GM12874 (cell line): ENCODE measurements around the gene SYNJ2.

ENCODE experiments used
- CTCF ChIP-seq: IDR thresholded peaks from 2 replicates; pipeline ENCODE4 v1.5.1; 2011; ENCODE audit warnings: low read depth, mild to moderate bottlenecking, control low read depth, low read length, moderate library complexity; ENCODE audit not compliant: insufficient read depth

SYNJ2 gene

DNA sequence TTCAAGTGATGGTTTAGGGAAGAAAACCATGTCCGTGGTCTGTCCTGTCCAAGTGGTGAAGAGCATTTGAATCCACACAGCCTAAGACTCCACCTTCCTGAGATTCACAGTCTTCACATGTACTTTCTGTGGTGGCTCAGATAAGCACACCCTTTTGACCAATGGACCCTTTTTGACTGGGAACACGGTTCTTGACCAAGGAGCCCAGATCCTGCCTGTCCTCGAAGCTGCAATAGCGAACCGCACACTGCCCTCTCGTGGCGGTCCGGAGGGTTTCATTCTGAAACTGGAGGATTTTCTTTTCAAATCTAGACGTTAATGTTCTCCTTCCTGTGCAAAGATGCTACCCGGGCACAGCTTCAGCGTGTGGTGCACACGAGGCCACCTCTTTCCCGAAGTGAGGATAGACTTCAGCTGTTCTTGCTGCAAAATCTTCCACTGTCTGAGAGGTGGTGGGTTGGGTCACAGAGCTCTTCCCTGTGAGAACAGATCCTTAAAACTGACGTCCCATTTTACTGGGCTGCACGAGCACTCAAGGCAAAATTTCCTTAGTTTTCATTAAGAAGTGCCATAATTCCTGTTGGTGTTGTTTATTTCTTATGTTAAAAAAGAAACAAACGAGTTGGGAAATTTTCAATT, 90.5 kb downstream of the SYNJ2 start:
- TF ChIP-seq CTCF: peak; percentile 84

GRCh38 chr6:158073776-158074175, 92.1 kb downstream of the SYNJ2 start:
- no peak for TF ChIP-seq CTCF

DNA sequence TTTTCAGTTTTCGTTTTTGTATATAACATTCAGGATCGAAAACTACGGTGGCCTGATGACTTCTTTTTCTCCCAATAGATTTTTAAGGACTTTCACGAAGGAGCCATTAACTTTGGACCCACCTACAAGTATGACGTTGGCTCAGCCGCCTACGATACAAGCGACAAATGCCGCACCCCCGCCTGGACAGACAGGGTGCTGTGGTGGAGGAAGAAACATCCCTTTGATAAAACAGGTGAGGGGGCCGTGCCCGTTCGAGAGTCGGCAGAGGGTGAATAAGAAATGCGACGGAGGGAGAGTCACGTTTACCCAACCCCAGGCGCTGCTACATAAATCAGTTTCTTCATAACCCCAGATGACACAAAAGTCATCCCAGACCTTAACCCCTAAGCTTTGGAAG, 94.9 kb downstream of the SYNJ2 start:
- TF ChIP-seq CTCF: no peak

DNA sequence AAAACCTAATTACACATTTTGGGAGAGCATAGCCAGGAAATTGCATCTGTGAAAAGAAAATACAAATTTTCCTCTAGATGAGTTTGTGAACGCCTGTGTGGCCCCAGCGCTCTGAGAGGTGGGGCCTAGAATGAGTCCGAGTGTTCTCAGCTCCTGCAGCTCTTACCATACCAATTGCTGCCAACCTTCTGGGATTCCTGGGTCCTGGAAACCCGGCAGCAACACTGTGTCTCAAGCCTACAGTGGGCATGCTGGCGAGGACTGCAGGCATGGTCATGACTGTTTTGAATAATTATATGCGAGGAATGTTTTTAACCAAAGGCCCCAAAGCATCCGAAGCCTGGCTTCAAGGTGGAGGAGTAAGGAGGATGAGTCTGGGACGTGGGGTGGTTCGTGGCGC, 96.0 kb downstream of the SYNJ2 start:
- no peak for TF ChIP-seq CTCF

DNA sequence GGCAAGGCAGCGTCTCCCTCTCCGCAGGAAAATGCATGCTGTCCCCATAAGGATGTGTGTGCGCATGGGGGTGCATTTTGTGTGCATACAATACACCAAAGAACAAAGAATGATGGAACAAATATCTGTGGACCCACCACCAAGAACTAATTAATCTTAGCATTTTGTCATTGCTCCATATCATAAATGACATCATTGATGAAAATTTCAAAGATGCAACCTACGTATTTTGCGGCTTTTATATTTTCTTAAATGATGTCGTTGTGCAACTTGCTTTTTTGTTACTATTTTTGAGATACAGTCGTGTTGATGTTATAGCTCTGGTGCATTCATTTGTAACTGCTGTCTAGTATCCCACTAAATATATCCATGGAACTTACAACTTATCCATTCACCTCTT, 96.7 kb downstream of the SYNJ2 start:
- no peak for TF ChIP-seq CTCF

GRCh38 chr6:158080849-158081656, 99.4 kb downstream of the SYNJ2 start:
- no peak for TF ChIP-seq CTCF

GRCh38 chr6:158081657-158081935, 99.9 kb downstream of the SYNJ2 start:
- no peak for TF ChIP-seq CTCF
